Esophagus muscularis mucosa (tissue), 4 donors: ENCODE results near the gene SPC25. TPM values are rescaled to one million over a fixed set of nuclear protein-coding genes. Genes with fewer than 3 reads are reported as not detected.

Experiments
- DNase-seq: peaks from one replicate; pipeline ENCODE4 v3.0.0-alpha.2; 2017; ENCODE audit errors: extremely low spot score
- H3K27ac ChIP-seq, 4 donors: fragments of 200-600 bp; sonication (generic); replicated peaks in 1 of 4; 1 replicate in 3 of 4; 2 replicates in 1 of 4; pipeline ENCODE4 v1.5.1; 2016 to 2019; ENCODE audit warnings: mild to moderate bottlenecking in 1 of 4
- H3K27me3 ChIP-seq, 4 donors: fragments of 200-600 bp; sonication (generic); one replicate each; pipeline versions ENCODE4 v1.5.1 to v1.6.0; 2016 to 2019
- H3K36me3 ChIP-seq, 4 donors: fragments of 200-600 bp; sonication (generic); one replicate each; pipeline ENCODE4 v1.5.1; 2016 to 2019
- H3K4me1 ChIP-seq, 4 donors: fragments of 200-600 bp; sonication (generic); one replicate each; pipeline ENCODE4 v1.5.1; 2016 to 2019
- H3K4me3 ChIP-seq, 4 donors: fragments of 200-600 bp; sonication (generic); 1 replicate in 2 of 4; 2 replicates in 2 of 4; pipeline ENCODE4 v1.5.1; 2016 to 2019; ENCODE audit warnings: mild to moderate bottlenecking in 4 of 4, moderate library complexity in 1 of 4
- H3K9me3 ChIP-seq, 4 donors: fragments of 200-600 bp; sonication (generic); 1 replicate in 3 of 4; 2 replicates in 1 of 4; pipeline ENCODE4 v1.5.1; 2016 to 2019
- CTCF ChIP-seq, 3 experiments: fragments of 200-600 bp in 2 of 3; fragments of 450-650 bp in 1 of 3; sonication (generic) in 2 of 3; IDR thresholded peaks; one replicate each; pipeline ENCODE4 v1.5.1; 2017 to 2019; ENCODE audit warnings: antibody characterized with exemption in 3 of 3, mild to moderate bottlenecking in 2 of 3, moderate library complexity in 1 of 3
- EP300 ChIP-seq: sonication (generic); formaldehyde crosslinking; IDR thresholded peaks from one replicate; pipeline ENCODE4 v1.6.1; 2017; ENCODE audit warnings: antibody characterized with exemption
- POLR2A ChIP-seq: fragments of 450-650 bp; IDR thresholded peaks from one replicate; pipeline ENCODE4 v1.6.1; 2017; ENCODE audit warnings: antibody characterized with exemption, moderate library complexity, mild to moderate bottlenecking, low read depth
- POLR2AphosphoS5 ChIP-seq, 2 donors: sonication (generic); formaldehyde crosslinking; IDR thresholded peaks; one replicate each; pipeline ENCODE4 v1.6.1; 2017; ENCODE audit warnings: antibody characterized with exemption in 2 of 2
- WGBS: methylation state at CpG from one replicate; pipeline ENCODE4 v1.1.5; 2018; 5-methylcytosine and 5-hydroxymethylcytosine counted together
- intact Hi-C: fragments of 100-400 bp; cut with DNase I; formaldehyde crosslinking; loops from one replicate; pipeline ENCODE4 v1.15.1; 2023
- total RNA-seq, 4 donors: library from RNA; depleted of rRNA; stranded (reverse); fragments of >200 nt; gene quantifications; one replicate each; pipeline versions ENCODE4 v1.1.0 to v1.2.1, GENCODE V29; 2016

SPC25 gene
- total RNA-seq, 4 donors from 2014 or later: 0.23 TPM; not detected in 3

DNA sequence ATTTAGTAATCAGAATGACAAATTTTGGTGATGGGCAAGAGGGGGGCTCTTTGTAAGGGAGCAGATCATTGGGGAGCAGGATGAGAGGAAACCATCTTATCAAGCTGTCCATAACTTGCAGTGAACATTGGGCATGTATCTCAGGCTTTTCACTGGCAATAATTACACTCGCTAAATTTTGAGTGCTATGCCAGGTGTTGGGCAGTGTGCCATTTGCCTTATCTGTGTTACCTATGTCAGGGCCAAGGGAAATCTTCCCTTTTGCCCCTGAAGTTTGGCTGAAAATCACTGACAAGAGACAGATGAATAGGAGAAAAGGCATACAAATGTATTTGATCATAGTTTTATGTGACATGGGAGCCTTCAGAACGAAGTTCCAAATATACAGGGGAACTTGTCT, 48.8 kb downstream of the SPC25 start:
- H3K4me1 ChIP-seq: no peaks in the 10 kb centered on the region
- no peak overlapping the region for H3K27ac ChIP-seq
- no peak overlapping the region for H3K4me3 ChIP-seq
- H3K36me3 ChIP-seq: peaks cover 0 to 34% (median 2%) of the 10 kb centered on the region in 4 donors
- TF ChIP-seq POLR2AphosphoS5 (IDR thresholded peaks at IDR 0.05) (no peak), POLR2A (no peak), CTCF (IDR thresholded peaks at IDR 0.05) (no peak), EP300 (no peak)
- DNase-seq: no peak
- H3K9me3 ChIP-seq: no peaks in the 10 kb centered on the region
- intact Hi-C loops: no loop called here
- WGBS: 85% methylated on average over 2 of the region's 2 CpGs
- H3K27me3 ChIP-seq: no peaks in the 10 kb centered on the region

DNA sequence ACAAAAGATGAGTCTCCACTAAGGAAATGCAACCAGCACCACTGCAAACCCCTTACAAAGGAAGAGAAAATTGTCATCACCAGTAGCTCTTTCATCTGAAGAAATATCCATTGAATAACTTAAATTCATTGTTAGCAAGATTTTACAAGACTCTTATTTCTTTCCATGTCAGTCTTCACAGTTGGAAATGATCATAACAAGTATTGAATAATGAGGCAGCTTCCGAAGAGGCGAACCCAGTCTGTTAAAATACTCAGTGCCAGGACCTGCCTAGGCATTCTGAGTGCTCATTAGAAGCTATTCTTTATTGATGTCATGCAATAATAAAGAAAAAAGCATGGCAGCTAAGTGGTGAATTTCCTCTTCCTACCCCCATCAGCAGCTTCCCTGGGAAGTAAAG, 54.3 kb downstream of the SPC25 start:
- Histone ChIP-seq H3K27ac (no peak overlapping the region), H3K36me3 (peaks cover 0 to 69% (median 5%) of the 10 kb centered on the region in 4 donors), H3K9me3 (no peaks in the 10 kb centered on the region), H3K4me1 (no peaks in the 10 kb centered on the region), H3K4me3 (no peak overlapping the region), H3K27me3 (no peaks in the 10 kb centered on the region)
- 94% methylated on average over 2 of the region's 2 CpGs for WGBS
- intact Hi-C loops: no loop called here
- no peak for DNase-seq
- TF ChIP-seq POLR2A (no peak), POLR2AphosphoS5 (IDR thresholded peaks at IDR 0.05) (no peak), EP300 (no peak), CTCF (IDR thresholded peaks at IDR 0.05) (no peak)

DNA sequence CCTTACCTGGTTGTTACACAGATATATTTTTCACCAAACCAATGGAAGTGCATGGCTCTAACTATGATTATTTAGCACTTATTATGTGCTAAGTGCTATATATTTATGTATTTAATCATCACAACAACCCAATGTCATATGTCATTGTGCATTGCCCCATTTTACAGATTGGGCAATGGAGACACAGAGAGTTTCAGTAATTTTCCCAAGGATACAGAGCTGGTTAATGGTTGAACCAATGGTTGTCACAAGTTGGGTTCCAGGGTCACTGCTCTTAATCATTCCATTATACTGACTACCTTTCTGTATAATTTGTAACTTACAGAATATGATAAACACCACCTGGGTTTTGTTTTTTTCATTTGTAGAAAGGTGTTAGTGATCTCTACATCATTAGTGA, 58.6 kb downstream of the SPC25 start:
- Histone ChIP-seq H3K36me3 (peaks cover 0 to 83% (median 3%) of the 10 kb centered on the region in 4 donors), H3K4me3 (no peak overlapping the region), H3K4me1 (no peaks in the 10 kb centered on the region), H3K9me3 (no peaks in the 10 kb centered on the region), H3K27me3 (no peaks in the 10 kb centered on the region), H3K27ac (no peak overlapping the region)
- TF ChIP-seq EP300: no peak
- no peak for TF ChIP-seq POLR2A
- no peak for TF ChIP-seq CTCF (IDR thresholded peaks at IDR 0.05)
- TF ChIP-seq POLR2AphosphoS5 (IDR thresholded peaks at IDR 0.05): no peak
- no peak for DNase-seq
- intact Hi-C loops: no loop called here

- Histone ChIP-seq H3K36me3 (peaks cover 0 to 80% (median under 1%) of the 10 kb centered on the region in 4 donors), H3K4me1 (no peaks in the 10 kb centered on the region), H3K27me3 (no peaks in the 10 kb centered on the region), H3K4me3 (no peak overlapping the region), H3K27ac (no peak overlapping the region), H3K9me3 (no peaks in the 10 kb centered on the region)
- no peak for DNase-seq
- intact Hi-C loops: no loop called here
- TF ChIP-seq CTCF (IDR thresholded peaks at IDR 0.05) (no peak), POLR2A (no peak), EP300 (no peak)
Measured at GRCh38 chr2:168830958-168831357, 59.3 kb downstream of the SPC25 start.

DNA sequence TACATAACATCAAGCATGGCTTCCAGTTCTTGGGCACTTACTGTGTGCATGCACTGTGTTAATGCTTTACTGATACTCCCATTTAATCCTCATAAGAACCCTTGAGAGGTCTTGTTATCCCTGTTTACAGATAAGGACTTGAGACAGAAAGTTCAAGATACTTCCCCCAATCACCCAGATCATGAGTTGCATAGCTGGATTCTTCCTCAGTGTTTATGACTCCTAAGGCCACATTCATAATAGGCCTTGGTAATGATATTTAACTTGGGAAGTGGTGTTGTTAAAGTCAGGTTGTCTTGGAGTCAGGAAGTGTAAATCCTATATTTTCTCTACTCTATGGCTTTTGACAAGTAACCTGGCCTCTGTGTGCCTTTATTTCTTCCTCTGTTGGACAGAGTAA, 65.1 kb downstream of the SPC25 start:
- H3K9me3 ChIP-seq: no peaks in the 10 kb centered on the region
- no peaks in the 10 kb centered on the region for H3K27me3 ChIP-seq
- DNase-seq: no peak
- H3K27ac ChIP-seq: no peak overlapping the region
- intact Hi-C loops: no loop called here
- H3K36me3 ChIP-seq: peaks cover 0 to 37% (median 0%) of the 10 kb centered on the region in 4 donors
- no peak overlapping the region for H3K4me3 ChIP-seq
- H3K4me1 ChIP-seq: no peaks in the 10 kb centered on the region
- TF ChIP-seq POLR2AphosphoS5 (IDR thresholded peaks at IDR 0.05) (no peak), CTCF (IDR thresholded peaks at IDR 0.05) (no peak), EP300 (no peak), POLR2A (no peak)
